ENCODE results near the gene FBXW10B. TPM values are rescaled to one million over a fixed set of nuclear protein-coding genes. Genes with fewer than 3 reads are reported as not detected.
"Not testable (repeated sequence)": the region's sequence is repeated elsewhere in the genome, so short reads cannot be mapped to it uniquely, and the experiment has no call there.

FBXW10B gene
- total RNA-seq, 2 experiments from 2014 or later, result not detected

DNA sequence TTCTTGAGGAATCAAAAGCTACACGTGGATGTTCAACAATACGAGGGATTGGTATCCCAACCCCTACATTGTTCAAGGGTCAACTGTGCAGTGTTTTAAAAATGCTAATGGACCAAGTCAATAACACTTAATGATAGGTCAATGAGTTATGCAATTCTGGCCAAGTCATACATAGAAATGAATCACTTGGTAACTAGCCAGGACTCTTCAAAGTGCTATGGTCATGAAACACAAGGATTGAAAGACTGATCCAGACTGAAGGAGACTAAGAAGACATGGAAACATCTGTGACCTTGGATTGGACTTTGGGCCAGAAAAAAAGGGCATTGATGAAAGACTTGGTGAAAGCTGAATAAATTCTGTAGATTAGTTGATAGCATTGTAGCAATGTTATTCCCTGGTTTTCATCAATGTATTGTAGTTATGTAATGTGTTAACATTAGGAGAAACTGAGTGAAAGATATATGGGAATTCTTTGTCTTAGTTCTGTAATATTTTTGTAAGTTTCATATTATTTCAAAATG, 11.5 kb upstream of the FBXW10B start:
- BruUV-seq (replicated peaks); H2AFZ ChIP-seq (ENCODE audit: low read length); POLR2A ChIA-PET; H3K4me3 ChIP-seq (ENCODE audit: low read depth, low read length, poor library complexity, severe bottlenecking); CTCF ChIA-PET (ENCODE audit: unreplicated experiment); H3K9me2 ChIP-seq (ENCODE audit: insufficient read depth, low read length); H4K20me1 ChIP-seq (ENCODE audit: insufficient read depth, low read length); H3K4me2 ChIP-seq (ENCODE audit: low read length); H3K27ac ChIP-seq (ENCODE audit: low read depth, low read length, poor library complexity, severe bottlenecking); H3K9me3 ChIP-seq (ENCODE audit: low read length); DNase-seq (ENCODE audit: low spot score); intact Hi-C loops (cut with micrococcal nuclease; ENCODE audit: unreplicated experiment); H3K36me3 ChIP-seq (ENCODE audit: insufficient read depth, low read length); H3K4me1 ChIP-seq (ENCODE audit: insufficient read depth, low read length, poor library complexity, severe bottlenecking); H3K79me2 ChIP-seq (ENCODE audit: insufficient read depth, low read depth, low read length): not testable (repeated sequence)

DNA sequence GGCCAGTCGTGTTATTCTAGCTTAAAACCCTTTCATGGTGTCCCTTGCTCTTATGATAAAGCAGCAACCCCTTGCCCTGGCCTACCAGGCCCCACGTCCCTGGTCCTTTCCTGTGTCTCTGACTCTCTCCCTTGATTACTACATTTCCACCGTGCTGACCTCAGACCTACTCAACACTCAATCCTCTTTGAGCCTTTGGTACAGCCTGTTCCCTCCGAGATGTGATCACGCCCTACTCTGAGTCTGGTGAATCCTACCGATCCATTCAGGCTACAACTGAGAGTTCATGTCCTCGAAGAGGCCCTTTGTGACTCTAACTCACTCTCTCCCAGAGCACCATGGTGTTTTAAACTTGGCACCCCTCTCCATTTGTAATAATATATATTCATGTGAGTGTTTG, 10.5 kb upstream of the FBXW10B start:
- H3K9me3 ChIP-seq (ENCODE audit: low read length); H3K9me2 ChIP-seq (ENCODE audit: insufficient read depth, low read length); H3K27ac ChIP-seq (ENCODE audit: low read depth, low read length, poor library complexity, severe bottlenecking); H3K36me3 ChIP-seq (ENCODE audit: insufficient read depth, low read length); intact Hi-C loops (cut with micrococcal nuclease; ENCODE audit: unreplicated experiment); CTCF ChIA-PET (ENCODE audit: unreplicated experiment); H3K79me2 ChIP-seq (ENCODE audit: insufficient read depth, low read depth, low read length); H3K4me3 ChIP-seq (ENCODE audit: low read depth, low read length, poor library complexity, severe bottlenecking); H4K20me1 ChIP-seq (ENCODE audit: insufficient read depth, low read length); H2AFZ ChIP-seq (ENCODE audit: low read length); POLR2A ChIA-PET; DNase-seq (ENCODE audit: low spot score); H3K4me2 ChIP-seq (ENCODE audit: low read length); BruUV-seq (replicated peaks); H3K4me1 ChIP-seq (ENCODE audit: insufficient read depth, low read length, poor library complexity, severe bottlenecking): not testable (repeated sequence)

DNA sequence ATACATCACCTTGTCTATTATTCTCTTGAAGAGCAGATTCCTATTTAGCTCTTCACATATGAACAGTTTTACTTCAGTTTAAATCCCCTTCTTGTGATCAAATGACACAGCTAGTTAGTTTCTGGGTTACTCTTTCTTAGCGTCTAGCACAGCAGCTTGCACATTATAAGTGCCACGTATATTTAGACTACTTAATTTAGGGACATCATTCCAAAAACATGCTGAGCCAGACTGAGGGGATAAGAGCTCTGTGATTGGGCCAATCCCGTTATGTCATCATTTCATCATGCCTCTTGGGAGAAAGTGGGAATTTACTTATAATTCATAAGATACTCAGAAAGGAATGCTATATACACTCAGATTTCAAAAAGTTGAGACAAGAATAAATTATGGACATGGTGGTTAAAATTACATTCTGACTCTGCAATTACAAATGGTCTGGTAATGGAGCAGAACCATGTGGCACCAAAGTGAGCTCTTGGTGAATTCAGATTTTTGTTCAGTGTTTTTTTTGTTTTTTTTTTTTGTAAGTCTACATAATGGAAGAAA, 4.2 kb upstream of the FBXW10B start:
- intact Hi-C loops (cut with micrococcal nuclease; ENCODE audit: unreplicated experiment); H3K9me2 ChIP-seq (ENCODE audit: insufficient read depth, low read length); H3K4me3 ChIP-seq (ENCODE audit: low read depth, low read length, poor library complexity, severe bottlenecking); H3K4me1 ChIP-seq (ENCODE audit: insufficient read depth, low read length, poor library complexity, severe bottlenecking); H2AFZ ChIP-seq (ENCODE audit: low read length); CTCF ChIA-PET (ENCODE audit: unreplicated experiment); BruUV-seq (replicated peaks); H3K9me3 ChIP-seq (ENCODE audit: low read length); H3K4me2 ChIP-seq (ENCODE audit: low read length); H3K27ac ChIP-seq (ENCODE audit: low read depth, low read length, poor library complexity, severe bottlenecking); H3K36me3 ChIP-seq (ENCODE audit: insufficient read depth, low read length); H3K79me2 ChIP-seq (ENCODE audit: insufficient read depth, low read depth, low read length); H4K20me1 ChIP-seq (ENCODE audit: insufficient read depth, low read length); DNase-seq (ENCODE audit: low spot score): not testable (repeated sequence)
- POLR2A ChIA-PET, result interaction anchor here (0.7 kb wide), 1 partner anchor 326 kb away, joined by 3 read pairs; no protein-coding TSS in a partner anchor

DNA sequence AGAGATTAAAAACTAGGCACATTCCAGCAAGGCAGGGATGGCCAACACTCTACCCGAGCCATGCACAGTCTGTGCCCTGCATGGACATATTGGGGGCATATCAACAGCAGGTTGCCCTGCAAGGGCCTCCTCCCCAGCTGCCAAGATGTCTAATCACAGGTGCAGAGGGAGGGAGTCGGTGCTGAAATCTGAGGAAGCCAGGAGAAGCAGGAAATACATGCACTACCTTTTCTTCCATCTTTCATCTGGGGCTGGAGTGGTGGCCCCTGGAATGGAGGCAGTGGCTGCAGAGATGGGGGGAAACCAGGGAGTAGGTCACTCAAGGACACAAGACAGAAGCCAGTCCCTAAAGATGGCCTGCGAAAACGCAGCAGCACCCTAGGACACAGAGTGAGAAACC, 3.8 kb upstream of the FBXW10B start:
- intact Hi-C loops (cut with micrococcal nuclease; ENCODE audit: unreplicated experiment); H4K20me1 ChIP-seq (ENCODE audit: insufficient read depth, low read length); H3K27ac ChIP-seq (ENCODE audit: low read depth, low read length, poor library complexity, severe bottlenecking); H3K9me2 ChIP-seq (ENCODE audit: insufficient read depth, low read length); H3K9me3 ChIP-seq (ENCODE audit: low read length); CTCF ChIA-PET (ENCODE audit: unreplicated experiment); POLR2A ChIA-PET; H3K36me3 ChIP-seq (ENCODE audit: insufficient read depth, low read length); H2AFZ ChIP-seq (ENCODE audit: low read length); BruUV-seq (replicated peaks); H3K79me2 ChIP-seq (ENCODE audit: insufficient read depth, low read depth, low read length); H3K4me3 ChIP-seq (ENCODE audit: low read depth, low read length, poor library complexity, severe bottlenecking); H3K4me1 ChIP-seq (ENCODE audit: insufficient read depth, low read length, poor library complexity, severe bottlenecking); DNase-seq (ENCODE audit: low spot score); H3K4me2 ChIP-seq (ENCODE audit: low read length): not testable (repeated sequence)

DNA sequence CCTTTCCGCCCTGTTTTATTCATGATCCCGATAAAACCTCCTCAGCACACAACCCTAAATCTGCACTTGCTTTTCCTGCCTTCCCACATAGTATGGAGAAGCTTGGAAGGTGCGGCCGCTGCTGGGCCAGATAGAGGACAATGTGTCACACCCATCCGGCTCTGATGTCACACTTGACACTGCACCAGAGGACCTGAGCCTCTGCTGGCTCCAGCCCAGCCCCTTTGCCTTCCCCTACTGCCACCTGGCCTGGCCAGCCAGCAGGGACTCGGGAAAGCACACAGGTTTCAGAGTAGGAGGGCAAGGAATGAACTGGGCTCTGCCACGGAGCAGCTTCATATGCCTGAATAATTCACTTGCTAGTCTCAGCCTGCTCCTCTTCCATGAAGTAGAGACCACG, 2.6 kb upstream of the FBXW10B start:
- H3K79me2 ChIP-seq (ENCODE audit: insufficient read depth, low read depth, low read length); BruUV-seq (replicated peaks); DNase-seq (ENCODE audit: low spot score); POLR2A ChIA-PET; H3K9me3 ChIP-seq (ENCODE audit: low read length); H4K20me1 ChIP-seq (ENCODE audit: insufficient read depth, low read length); H3K27ac ChIP-seq (ENCODE audit: low read depth, low read length, poor library complexity, severe bottlenecking); intact Hi-C loops (cut with micrococcal nuclease; ENCODE audit: unreplicated experiment); H3K4me3 ChIP-seq (ENCODE audit: low read depth, low read length, poor library complexity, severe bottlenecking); CTCF ChIA-PET (ENCODE audit: unreplicated experiment); H3K36me3 ChIP-seq (ENCODE audit: insufficient read depth, low read length); H3K4me1 ChIP-seq (ENCODE audit: insufficient read depth, low read length, poor library complexity, severe bottlenecking); H2AFZ ChIP-seq (ENCODE audit: low read length); H3K4me2 ChIP-seq (ENCODE audit: low read length); H3K9me2 ChIP-seq (ENCODE audit: insufficient read depth, low read length): not testable (repeated sequence)

DNA sequence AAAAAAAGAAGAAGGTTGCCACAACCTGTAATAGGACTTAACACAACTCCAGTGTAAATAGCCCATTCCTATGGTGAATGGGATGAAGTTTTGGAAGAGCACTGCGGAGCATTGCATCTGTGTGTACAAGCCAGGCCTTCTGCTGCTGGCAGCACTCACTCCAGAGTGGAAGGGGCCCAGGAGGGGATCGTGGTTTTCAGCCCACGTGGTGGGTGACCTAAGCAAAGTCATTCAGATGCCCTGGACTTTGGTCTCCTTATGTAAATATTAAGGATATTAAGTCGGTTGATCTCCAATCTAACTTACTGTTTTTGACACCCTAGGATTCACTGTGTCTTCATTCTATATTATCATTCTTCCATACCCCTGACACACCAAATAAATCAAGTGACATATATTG, 2.7 kb downstream of the FBXW10B start:
- BruUV-seq (replicated peaks); H3K79me2 ChIP-seq (ENCODE audit: insufficient read depth, low read depth, low read length); H3K9me2 ChIP-seq (ENCODE audit: insufficient read depth, low read length); intact Hi-C loops (cut with micrococcal nuclease; ENCODE audit: unreplicated experiment); H3K36me3 ChIP-seq (ENCODE audit: insufficient read depth, low read length); DNase-seq (ENCODE audit: low spot score); H4K20me1 ChIP-seq (ENCODE audit: insufficient read depth, low read length); POLR2A ChIA-PET; H3K4me1 ChIP-seq (ENCODE audit: insufficient read depth, low read length, poor library complexity, severe bottlenecking); H3K9me3 ChIP-seq (ENCODE audit: low read length); H3K4me2 ChIP-seq (ENCODE audit: low read length); H3K4me3 ChIP-seq (ENCODE audit: low read depth, low read length, poor library complexity, severe bottlenecking); CTCF ChIA-PET (ENCODE audit: unreplicated experiment); H3K27ac ChIP-seq (ENCODE audit: low read depth, low read length, poor library complexity, severe bottlenecking); H2AFZ ChIP-seq (ENCODE audit: low read length): not testable (repeated sequence)

DNA sequence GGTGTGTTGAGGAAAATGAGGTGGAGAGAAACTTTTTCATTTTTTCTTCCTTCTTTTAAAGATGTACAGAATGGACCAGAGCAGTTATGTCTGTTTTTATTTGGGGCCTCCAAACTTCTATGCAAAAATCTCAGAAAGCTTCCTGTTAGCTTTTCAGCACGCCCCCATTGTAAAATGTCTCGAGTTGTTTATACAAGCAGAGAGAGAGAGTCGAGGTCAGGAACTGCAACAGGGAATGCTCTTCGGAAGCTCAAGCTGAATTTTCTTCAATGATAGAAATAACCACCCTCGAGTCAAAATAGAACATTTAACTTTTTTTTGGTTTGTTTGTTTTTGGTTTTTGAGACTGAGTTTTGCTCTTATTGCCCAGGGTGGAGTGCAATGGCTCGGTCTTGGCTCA, 3.7 kb downstream of the FBXW10B start:
- POLR2A ChIA-PET; H3K36me3 ChIP-seq (ENCODE audit: insufficient read depth, low read length); BruUV-seq (replicated peaks); H3K9me2 ChIP-seq (ENCODE audit: insufficient read depth, low read length); CTCF ChIA-PET (ENCODE audit: unreplicated experiment); H3K9me3 ChIP-seq (ENCODE audit: low read length); DNase-seq (ENCODE audit: low spot score); H3K4me3 ChIP-seq (ENCODE audit: low read depth, low read length, poor library complexity, severe bottlenecking); intact Hi-C loops (cut with micrococcal nuclease; ENCODE audit: unreplicated experiment); H3K4me2 ChIP-seq (ENCODE audit: low read length); H3K27ac ChIP-seq (ENCODE audit: low read depth, low read length, poor library complexity, severe bottlenecking); H3K79me2 ChIP-seq (ENCODE audit: insufficient read depth, low read depth, low read length); H3K4me1 ChIP-seq (ENCODE audit: insufficient read depth, low read length, poor library complexity, severe bottlenecking); H2AFZ ChIP-seq (ENCODE audit: low read length); H4K20me1 ChIP-seq (ENCODE audit: insufficient read depth, low read length): not testable (repeated sequence)

Measured in OCI-LY7 (cell line).